HEK293 (cell line): ENCODE data around the gene URGCP.

Experiments used
- CTCF ChIP-seq: fragments of 450-650 bp; formaldehyde crosslinking; IDR thresholded peaks from 2 replicates; pipeline ENCODE4 v1.5.1; 2016; ENCODE audit warnings: missing biosample characterization, missing genetic modification characterization
- KLF9 ChIP-seq: fragments of 450-650 bp; formaldehyde crosslinking; IDR thresholded peaks from 2 replicates; pipeline ENCODE4 v1.5.1; 2016; ENCODE audit warnings: missing biosample characterization, missing genetic modification characterization, low read depth
- PATZ1 ChIP-seq: fragments of 450-650 bp; formaldehyde crosslinking; IDR thresholded peaks from 2 replicates; pipeline ENCODE4 v1.5.1; 2016; ENCODE audit warnings: missing biosample characterization, missing genetic modification characterization
- PRDM4 ChIP-seq: fragments of 450-650 bp; formaldehyde crosslinking; IDR thresholded peaks from 2 replicates; pipeline ENCODE4 v1.5.1; 2017; ENCODE audit warnings: missing biosample characterization, missing genetic modification characterization
- SCRT2 ChIP-seq: fragments of 450-650 bp; formaldehyde crosslinking; IDR thresholded peaks from 2 replicates; pipeline ENCODE4 v1.5.1; 2016; ENCODE audit warnings: missing biosample characterization, missing genetic modification characterization
- YY1 ChIP-seq: fragments of 450-650 bp; formaldehyde crosslinking; IDR thresholded peaks from 2 replicates; pipeline ENCODE4 v1.5.1; 2018; ENCODE audit warnings: missing biosample characterization, missing genetic modification characterization
- ZBTB10 ChIP-seq: fragments of 450-650 bp; formaldehyde crosslinking; IDR thresholded peaks from 2 replicates; pipeline ENCODE4 v1.5.1; 2016; ENCODE audit warnings: missing biosample characterization, missing genetic modification characterization
- ZNF221 ChIP-seq: fragments of 450-650 bp; formaldehyde crosslinking; IDR thresholded peaks from 2 replicates; pipeline ENCODE4 v1.5.1; 2017; ENCODE audit warnings: missing biosample characterization, missing genetic modification characterization, borderline replicate concordance
- ZNF274 ChIP-seq, 2 experiments: fragments of 200-500 bp in 1 of 2; fragments of 450-650 bp in 1 of 2; sonication (Bioruptor generic) in 1 of 2; formaldehyde crosslinking in 1 of 2; IDR thresholded peaks; 2 replicates each; pipeline versions ENCODE4 v1.5.1 to v1.6.1; 2014 to 2016; ENCODE audit warnings: borderline replicate concordance in 1 of 2, inconsistent platforms in 1 of 2, low read length in 1 of 2, missing biosample characterization in 1 of 2, missing genetic modification characterization in 1 of 2
- ZNF664 ChIP-seq: fragments of 450-650 bp; formaldehyde crosslinking; IDR thresholded peaks from 2 replicates; pipeline ENCODE4 v1.5.1; 2016; ENCODE audit warnings: missing biosample characterization, missing genetic modification characterization
- ZNF670 ChIP-seq: fragments of 450-650 bp; formaldehyde crosslinking; IDR thresholded peaks from 2 replicates; pipeline ENCODE4 v1.5.1; 2016; ENCODE audit warnings: missing biosample characterization, missing genetic modification characterization, low read depth
- ZNF707 ChIP-seq: fragments of 450-650 bp; formaldehyde crosslinking; IDR thresholded peaks from 2 replicates; pipeline ENCODE4 v1.5.1; 2016; ENCODE audit warnings: missing biosample characterization, missing genetic modification characterization

- no peak for TF ChIP-seq CTCF (tag by site-specific recombination)
- TF ChIP-seq SCRT2 (tag by site-specific recombination) = no peak
- no peak for TF ChIP-seq ZNF664 (tag by site-specific recombination)
- no peak for TF ChIP-seq PRDM4 (tag by site-specific recombination)
- TF ChIP-seq ZBTB10 (tag by site-specific recombination) = no peak
- TF ChIP-seq ZNF274 (IDR thresholded peaks at IDR 0.05; ENCODE audit: low read length) = no peak
- TF ChIP-seq ZNF274 (tag by site-specific recombination; IDR thresholded peaks at IDR 0.05; ENCODE audit: borderline replicate concordance) = no peak
- TF ChIP-seq KLF9 = no peak
- TF ChIP-seq ZNF221 (tag by site-specific recombination) = no peak
- no peak for TF ChIP-seq YY1
- TF ChIP-seq ZNF670 (tag by site-specific recombination) = no peak
- TF ChIP-seq ZNF707 (tag by site-specific recombination) = no peak
- TF ChIP-seq PATZ1 (tag by site-specific recombination) = no peak
These were observed 61.7 kb downstream of the URGCP start for GRCh38 chr7:43844662-43845061.
